ENCODE measurements around the gene GSS. TPM values are rescaled to one million over a fixed set of nuclear protein-coding genes. Genes with fewer than 3 reads are reported as not detected.

Gene GSS
- total and polyA plus RNA-seq, 2 donors (not counting 3 experiments of a cell fraction or from before 2014, with no cell fraction given): 47.9 to 65.1 TPM

- Histone ChIP-seq H3K4me1 (ENCODE audit: control insufficient read depth, extremely low read depth, insufficient read depth, low read length) (no peaks in the 10 kb centered on the region), H3K4me2 (ENCODE audit: insufficient read depth, low read length) (no peak overlapping the region), H3K9me1 (replicated peaks; ENCODE audit: control insufficient read depth, extremely low read depth, insufficient read depth, low read length) (no peaks in the 10 kb centered on the region), H3K27ac (ENCODE audit: insufficient read depth, low read depth, low read length) (no peak overlapping the region), H3K79me2 (ENCODE audit: control insufficient read depth, insufficient read depth, low read length) (no peaks in the 10 kb centered on the region), H2AFZ (ENCODE audit: low read depth, low read length) (no peak overlapping the region), H3K27me3 (ENCODE audit: control insufficient read depth in 2 of 2, insufficient read depth in 2 of 2, low read length in 2 of 2) (no peaks in the 10 kb centered on the region), H4K20me1 (replicated peaks; ENCODE audit: control insufficient read depth, extremely low read depth, insufficient read depth, low read length) (no peaks in the 10 kb centered on the region), H3K9me3 (replicated peaks; ENCODE audit: control insufficient read depth, insufficient read depth, low read length) (no peaks in the 10 kb centered on the region), H3K4me3 (replicated peaks in 1 of 3; ENCODE audit: insufficient read depth in 1 of 3, low read depth in 1 of 3, low read length in 3 of 3) (no peak overlapping the region), H3K36me3 (ENCODE audit: control insufficient read depth in 2 of 2, extremely low read depth in 1 of 2, insufficient read depth in 2 of 2, low read length in 2 of 2) (no peaks in the 10 kb centered on the region), H3K9ac (replicated peaks; ENCODE audit: extremely low read depth, insufficient read depth, low read length) (no peak overlapping the region)
- DNase-seq (ENCODE audit: low read depth, low spot score) (no peak), FAIRE-seq (no peak)
- POLR2A ChIA-PET: no interaction called here
- BruUV-seq (replicated peaks): no TSS peak
- dilution Hi-C loops (cut with MboI; ENCODE audit: extremely low pct_ligation_motif_present, low sequenced_read_pairs) (no loop called here), intact Hi-C loops (cut with micrococcal nuclease) (no loop called here)
- TF ChIP-seq JUN (IDR thresholded peaks at IDR 0.05; ENCODE audit: borderline replicate concordance, insufficient read depth, insufficient read length, low read depth): no peak
- TF ChIP-seq, protein P1, sequence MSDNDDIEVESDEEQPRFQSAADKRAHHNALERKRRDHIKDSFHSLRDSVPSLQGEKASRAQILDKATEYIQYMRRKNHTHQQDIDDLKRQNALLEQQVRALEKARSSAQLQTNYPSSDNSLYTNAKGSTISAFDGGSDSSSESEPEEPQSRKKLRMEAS (IDR thresholded peaks at IDR 0.05; ENCODE audit: insufficient read depth, insufficient read length): no peak
- no peak for TF ChIP-seq FOS (IDR thresholded peaks at IDR 0.05; ENCODE audit: borderline replicate concordance, insufficient read depth, low read length)
- TF ChIP-seq, protein P2, sequence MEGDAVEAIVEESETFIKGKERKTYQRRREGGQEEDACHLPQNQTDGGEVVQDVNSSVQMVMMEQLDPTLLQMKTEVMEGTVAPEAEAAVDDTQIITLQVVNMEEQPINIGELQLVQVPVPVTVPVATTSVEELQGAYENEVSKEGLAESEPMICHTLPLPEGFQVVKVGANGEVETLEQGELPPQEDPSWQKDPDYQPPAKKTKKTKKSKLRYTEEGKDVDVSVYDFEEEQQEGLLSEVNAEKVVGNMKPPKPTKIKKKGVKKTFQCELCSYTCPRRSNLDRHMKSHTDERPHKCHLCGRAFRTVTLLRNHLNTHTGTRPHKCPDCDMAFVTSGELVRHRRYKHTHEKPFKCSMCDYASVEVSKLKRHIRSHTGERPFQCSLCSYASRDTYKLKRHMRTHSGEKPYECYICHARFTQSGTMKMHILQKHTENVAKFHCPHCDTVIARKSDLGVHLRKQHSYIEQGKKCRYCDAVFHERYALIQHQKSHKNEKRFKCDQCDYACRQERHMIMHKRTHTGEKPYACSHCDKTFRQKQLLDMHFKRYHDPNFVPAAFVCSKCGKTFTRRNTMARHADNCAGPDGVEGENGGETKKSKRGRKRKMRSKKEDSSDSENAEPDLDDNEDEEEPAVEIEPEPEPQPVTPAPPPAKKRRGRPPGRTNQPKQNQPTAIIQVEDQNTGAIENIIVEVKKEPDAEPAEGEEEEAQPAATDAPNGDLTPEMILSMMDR (IDR thresholded peaks at IDR 0.05; ENCODE audit: extremely low read depth in 1 of 2, insufficient read depth in 1 of 2, low read depth in 1 of 2, low read length in 2 of 2): no peak
- no peak for TF ChIP-seq POLR2AphosphoS5 (IDR thresholded peaks at IDR 0.05; ENCODE audit: insufficient read depth, low read depth, low read length)
- TF ChIP-seq POLR2A (IDR thresholded peaks at IDR 0.05; ENCODE audit: low read depth, low read length): no peak
- no peak for TF ChIP-seq EZH2 (IDR thresholded peaks at IDR 0.05; ENCODE audit: borderline replicate concordance, low read depth, low read length, severe bottlenecking)
- TF ChIP-seq MYC (IDR thresholded peaks at IDR 0.05; ENCODE audit: low read depth, low read length): no peak
- no peak for TF ChIP-seq GATA2 (IDR thresholded peaks at IDR 0.05; ENCODE audit: insufficient read depth, insufficient read length, low read depth, low read length)
- CTCF ChIA-PET: interaction anchor here (1.0 to 2.1 kb wide), 4 partner anchors 14 to 95 kb away, joined by 3 to 8 read pairs (median 6); partner anchors contain the start of gene MYH7B
These were observed 14.7 kb upstream of the GSS start for GRCh38 chr20:34970193-34970840.

Data from endothelial cell of umbilical vein (primary cell).